HepG2 (cell line): ENCODE results near the gene VPS13D. TPM values are rescaled to one million over a fixed set of nuclear protein-coding genes. Genes with fewer than 3 reads are reported as not detected.

Experiments used
- ATF4 ChIP-seq, 2 experiments: fragments of 450-650 bp in 1 of 2; sonication (generic) in 1 of 2; formaldehyde crosslinking; IDR thresholded peaks; 2 replicates each; pipeline versions ENCODE4 v1.5.0 to v1.8.0; 2020 to 2022; ENCODE audit warnings: mild to moderate bottlenecking in 1 of 2, missing genetic modification reagents in 1 of 2
- FLYWCH1 ChIP-seq: sonication (generic); formaldehyde crosslinking; IDR thresholded peaks from 2 replicates; pipeline ENCODE4 v1.8.1; 2023; ENCODE audit warnings: mild to moderate bottlenecking, missing genetic modification reagents
- GRHL1 ChIP-seq: sonication (generic); formaldehyde crosslinking; conservative IDR thresholded peaks from 2 replicates; pipeline ENCODE4 v1.8.0; 2022; ENCODE audit warnings: missing genetic modification reagents
- HNF4G ChIP-seq, 2 experiments: sonication (generic) in 1 of 2; formaldehyde crosslinking in 1 of 2; IDR thresholded peaks; 2 replicates each; pipeline versions ENCODE4 v1.4.0 to v1.6.1; 2011 to 2020; ENCODE audit warnings: borderline replicate concordance in 2 of 2, low read depth in 2 of 2, mild to moderate bottlenecking in 2 of 2, low read length in 1 of 2, missing genetic modification reagents in 1 of 2, moderate library complexity in 1 of 2
- HOXA5 ChIP-seq: sonication (generic); formaldehyde crosslinking; IDR thresholded peaks from 2 replicates; pipeline ENCODE4 v1.4.0; 2020; ENCODE audit warnings: missing genetic modification reagents
- IRF1 ChIP-seq: sonication (generic); formaldehyde crosslinking; IDR thresholded peaks from 2 replicates; pipeline ENCODE4 v1.4.0; 2020; ENCODE audit warnings: low read depth, mild to moderate bottlenecking, missing genetic modification reagents
- IRF9 ChIP-seq: sonication (generic); formaldehyde crosslinking; IDR thresholded peaks from 2 replicates; pipeline ENCODE4 v1.8.0; 2022; ENCODE audit warnings: missing genetic modification reagents, mild to moderate bottlenecking, borderline replicate concordance
- MLX ChIP-seq: IDR thresholded peaks from 2 replicates; pipeline ENCODE4 v1.6.1; 2016
- MYNN ChIP-seq: sonication (generic); formaldehyde crosslinking; IDR thresholded peaks from 2 replicates; pipeline ENCODE4 v1.4.0; 2020; ENCODE audit warnings: mild to moderate bottlenecking, low read depth, missing genetic modification reagents
- NPAS2 ChIP-seq: sonication (generic); formaldehyde crosslinking; IDR thresholded peaks from 2 replicates; pipeline ENCODE4 v1.8.0; 2022; ENCODE audit warnings: mild to moderate bottlenecking, missing genetic modification reagents, borderline replicate concordance
- PAF1 ChIP-seq: IDR thresholded peaks from 2 replicates; pipeline ENCODE4 v1.6.1; 2016; ENCODE audit warnings: missing genetic modification reagents, missing compliant biosample characterization
- PRPF4 ChIP-seq: fragments of 200-400 bp; formaldehyde crosslinking; IDR thresholded peaks from 2 replicates; pipeline ENCODE4 v1.6.1; 2016; ENCODE audit warnings: low read length, low read depth; ENCODE audit not compliant: poor library complexity, severe bottlenecking
- ZFP62 ChIP-seq: sonication (generic); formaldehyde crosslinking; IDR thresholded peaks from 2 replicates; pipeline ENCODE4 v1.4.0; 2020; ENCODE audit warnings: missing genetic modification reagents
- ZMYM4 ChIP-seq: sonication (generic); formaldehyde crosslinking; IDR thresholded peaks from 2 replicates; pipeline ENCODE4 v1.8.1; 2023; ENCODE audit warnings: mild to moderate bottlenecking, missing genetic modification reagents
- ZNF10 ChIP-seq: sonication (generic); formaldehyde crosslinking; IDR thresholded peaks from 2 replicates; pipeline ENCODE4 v1.4.0; 2020; ENCODE audit warnings: mild to moderate bottlenecking, low read depth, missing genetic modification reagents, borderline replicate concordance
- ZNF18 ChIP-seq: sonication (generic); formaldehyde crosslinking; IDR thresholded peaks from 2 replicates; pipeline ENCODE4 v1.8.0; 2022; ENCODE audit warnings: mild to moderate bottlenecking, missing genetic modification reagents; ENCODE audit not compliant: insufficient replicate concordance
- ZNF431 ChIP-seq: sonication (generic); formaldehyde crosslinking; IDR thresholded peaks from 2 replicates; pipeline ENCODE4 v1.9.0; 2022; ENCODE audit warnings: missing genetic modification reagents, low read depth, mild to moderate bottlenecking, borderline replicate concordance
- ZNF512B ChIP-seq: sonication (generic); formaldehyde crosslinking; IDR thresholded peaks from 2 replicates; pipeline ENCODE4 v1.5.1; 2020; ENCODE audit warnings: missing genetic modification reagents, mild to moderate bottlenecking, borderline replicate concordance
- ZNF776 ChIP-seq: sonication (generic); formaldehyde crosslinking; IDR thresholded peaks from 2 replicates; pipeline ENCODE4 v1.4.0; 2020; ENCODE audit warnings: mild to moderate bottlenecking, missing genetic modification reagents
- polyA plus RNA-seq, 8 experiments: library from polyadenylated mRNA; depleted of rRNA in 3 of 8; stranded (reverse) in 7 of 8; unstranded in 1 of 8; fragments of >200 nt; fragmentation: Illumina TruSeq in 4 of 8; extraction: Trizol in 4 of 8; gene quantifications; 2 replicates each; pipeline versions ENCODE4 v1.2.1 to v1.2.3, GENCODE V29; 2011 to 2016; ENCODE audit warnings: low read depth in 4 of 8, missing spikeins in 1 of 8, mixed read lengths in 1 of 8; ENCODE audit not compliant: insufficient read depth in 1 of 8
- total RNA-seq, 5 experiments: library from RNA; depleted of rRNA; stranded (reverse); fragments of >200 nt; fragmentation: Illumina TruSeq; extraction: Trizol; gene quantifications; 2 replicates each; pipeline ENCODE4 v1.2.3, GENCODE V29; 2016; ENCODE audit warnings: low read depth in 1 of 5

VPS13D gene
- total and polyA plus RNA-seq, 2 of the 13 experiments (the other 11 are each of a cell fraction or from before 2014, with no cell fraction given): 8.6 to 13.9 TPM

GRCh38 chr1:12339396-12339795 lies 109.6 kb downstream of the VPS13D start (continued):
- TF ChIP-seq PRPF4 (no peak), ZFP62 (CRISPR knock-in tag) (no peak), PAF1 (no peak), ZNF10 (CRISPR knock-in tag) (no peak), ATF4 (CRISPR knock-in tag; IDR thresholded peaks at IDR 0.05) (no peak), HOXA5 (CRISPR knock-in tag) (no peak), IRF9 (CRISPR knock-in tag) (no peak), FLYWCH1 (CRISPR knock-in tag) (no peak), ZMYM4 (CRISPR knock-in tag) (no peak; the same call in 1 of the 2 replicates), IRF1 (CRISPR knock-in tag) (no peak), MLX (no peak), GRHL1 (CRISPR knock-in tag) (no peak), MYNN (CRISPR knock-in tag) (no peak), ZNF776 (CRISPR knock-in tag) (no peak), ZNF512B (CRISPR knock-in tag) (no peak), HNF4G (IDR thresholded peaks at IDR 0.05; ENCODE audit: borderline replicate concordance, low read depth, low read length) (0 out of 2 replicates have a peak, but pooled peaks have one; percentile 14), HNF4G (CRISPR knock-in tag; IDR thresholded peaks at IDR 0.05; ENCODE audit: borderline replicate concordance, low read depth) (no peak), NPAS2 (CRISPR knock-in tag) (no peak), ZNF431 (CRISPR knock-in tag) (no peak), ZNF18 (CRISPR knock-in tag) (no peak)
